Upper lobe of left lung (tissue), 4 donors: ENCODE results near the gene CCNA2.

ENCODE experiments used
- EP300 ChIP-seq, 4 donors: sonication (generic); formaldehyde crosslinking; IDR thresholded peaks; one replicate each; pipeline ENCODE4 v1.5.1; 2017; ENCODE audit warnings: antibody characterized with exemption in 4 of 4, control low read depth in 2 of 4
- POLR2A ChIP-seq, 4 donors: fragments of 450-650 bp; IDR thresholded peaks; one replicate each; pipeline ENCODE4 v1.5.1; 2016 to 2017; ENCODE audit warnings: antibody characterized with exemption in 4 of 4, mild to moderate bottlenecking in 2 of 4
- POLR2AphosphoS5 ChIP-seq, 2 donors: sonication (generic); formaldehyde crosslinking; IDR thresholded peaks; one replicate each; pipeline ENCODE4 v1.5.1; 2017; ENCODE audit warnings: antibody characterized with exemption in 2 of 2
- TF ChIP-seq, protein P1 (sequence below), 6 experiments: fragments of 450-650 bp in 4 of 6; fragments of 200-600 bp in 2 of 6; sonication (generic) in 2 of 6; IDR thresholded peaks; one replicate each; pipeline ENCODE4 v1.5.1; 2016 to 2019; ENCODE audit warnings: antibody characterized with exemption in 6 of 6

DNA sequence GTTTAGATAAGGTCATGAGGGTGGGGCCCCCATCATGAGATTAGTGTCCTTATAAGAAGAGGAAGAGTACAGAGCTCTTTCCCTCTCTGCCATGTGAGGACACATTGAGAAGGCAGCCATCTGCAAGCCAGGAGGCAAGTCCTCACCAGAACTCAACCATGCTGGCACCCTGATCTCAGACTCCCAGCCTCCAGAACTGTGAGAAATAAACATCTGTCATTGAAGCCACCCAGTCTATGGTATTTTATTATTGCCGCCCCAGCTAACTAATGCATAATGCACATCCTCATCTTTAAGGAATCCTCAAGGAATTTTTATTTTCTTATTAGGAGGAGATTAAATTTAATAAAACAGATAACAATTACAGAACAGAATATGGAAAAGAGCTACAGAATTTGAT, 39.3 kb downstream of the CCNA2 start:
- TF ChIP-seq, protein P1, sequence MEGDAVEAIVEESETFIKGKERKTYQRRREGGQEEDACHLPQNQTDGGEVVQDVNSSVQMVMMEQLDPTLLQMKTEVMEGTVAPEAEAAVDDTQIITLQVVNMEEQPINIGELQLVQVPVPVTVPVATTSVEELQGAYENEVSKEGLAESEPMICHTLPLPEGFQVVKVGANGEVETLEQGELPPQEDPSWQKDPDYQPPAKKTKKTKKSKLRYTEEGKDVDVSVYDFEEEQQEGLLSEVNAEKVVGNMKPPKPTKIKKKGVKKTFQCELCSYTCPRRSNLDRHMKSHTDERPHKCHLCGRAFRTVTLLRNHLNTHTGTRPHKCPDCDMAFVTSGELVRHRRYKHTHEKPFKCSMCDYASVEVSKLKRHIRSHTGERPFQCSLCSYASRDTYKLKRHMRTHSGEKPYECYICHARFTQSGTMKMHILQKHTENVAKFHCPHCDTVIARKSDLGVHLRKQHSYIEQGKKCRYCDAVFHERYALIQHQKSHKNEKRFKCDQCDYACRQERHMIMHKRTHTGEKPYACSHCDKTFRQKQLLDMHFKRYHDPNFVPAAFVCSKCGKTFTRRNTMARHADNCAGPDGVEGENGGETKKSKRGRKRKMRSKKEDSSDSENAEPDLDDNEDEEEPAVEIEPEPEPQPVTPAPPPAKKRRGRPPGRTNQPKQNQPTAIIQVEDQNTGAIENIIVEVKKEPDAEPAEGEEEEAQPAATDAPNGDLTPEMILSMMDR (IDR thresholded peaks at IDR 0.05): no peak
- TF ChIP-seq EP300 (IDR thresholded peaks at IDR 0.05): no peak
- no peak for TF ChIP-seq POLR2AphosphoS5 (IDR thresholded peaks at IDR 0.05)
- TF ChIP-seq POLR2A (IDR thresholded peaks at IDR 0.05): no peak
